Fibroblast of lung (primary cell): ENCODE measurements around the gene PIK3AP1. TPM values are rescaled to one million over a fixed set of nuclear protein-coding genes. Genes with fewer than 3 reads are reported as not detected.

ENCODE experiments used
- DNase-seq, 2 donors: peaks; one replicate each; pipeline versions ENCODE4 v3.0.0 to v3.0.0-alpha.2; 2010; ENCODE audit warnings: low read depth in 2 of 2
- H2AFZ ChIP-seq: 2 replicates; pipeline ENCODE4 v1.5.1; 2012; ENCODE audit warnings: low read length, control low read depth, inconsistent platforms
- H3K27ac ChIP-seq: 2 replicates; pipeline ENCODE4 v1.5.1; 2011; ENCODE audit warnings: low read length, control low read depth; ENCODE audit not compliant: insufficient read depth
- H3K27me3 ChIP-seq: 2 replicates; pipeline ENCODE4 v1.5.1; 2011; ENCODE audit warnings: mild to moderate bottlenecking, low read length; ENCODE audit not compliant: control insufficient read depth, insufficient read depth
- H3K36me3 ChIP-seq: 2 replicates; pipeline ENCODE4 v1.5.1; 2011; ENCODE audit warnings: low read length; ENCODE audit not compliant: control insufficient read depth, insufficient read depth
- H3K4me1 ChIP-seq: 2 replicates; pipeline ENCODE4 v1.5.1; 2011; ENCODE audit warnings: low read length; ENCODE audit not compliant: control insufficient read depth, insufficient read depth; ENCODE audit errors: extremely low read depth
- H3K4me2 ChIP-seq: 2 replicates; pipeline ENCODE4 v1.5.1; 2011; ENCODE audit warnings: low read length, control low read depth; ENCODE audit not compliant: insufficient read depth; ENCODE audit errors: extremely low read depth
- H3K4me3 ChIP-seq, 4 experiments: fragments of 200-600 bp in 1 of 4; sonication (generic) in 1 of 4; replicated peaks in 1 of 4; 2 replicates each; pipeline ENCODE4 v1.5.1; 2011 to 2016; ENCODE audit warnings: low read length in 4 of 4, low read depth in 3 of 4, mild to moderate bottlenecking in 3 of 4, control low read depth in 2 of 4, inconsistent platforms in 1 of 4, mixed read lengths in 1 of 4; ENCODE audit not compliant: insufficient read depth in 1 of 4; ENCODE audit errors: control extremely low read depth in 1 of 4
- H3K79me2 ChIP-seq: 2 replicates; pipeline ENCODE4 v1.5.1; 2012; ENCODE audit warnings: mild to moderate bottlenecking, low read length, inconsistent platforms; ENCODE audit not compliant: control insufficient read depth, insufficient read depth
- H3K9ac ChIP-seq: 2 replicates; pipeline ENCODE4 v1.5.1; 2011; ENCODE audit warnings: mild to moderate bottlenecking, low read length, control low read depth; ENCODE audit not compliant: insufficient read depth
- H3K9me3 ChIP-seq: 2 replicates; pipeline ENCODE4 v1.5.1; 2012; ENCODE audit warnings: low read depth, low read length; ENCODE audit not compliant: control insufficient read depth, insufficient read depth
- H4K20me1 ChIP-seq: 2 replicates; pipeline ENCODE4 v1.5.1; 2011; ENCODE audit warnings: low read length; ENCODE audit not compliant: control insufficient read depth, insufficient read depth; ENCODE audit errors: extremely low read depth
- EZH2 ChIP-seq: IDR thresholded peaks from 2 replicates; pipeline ENCODE4 v1.5.1; 2012; ENCODE audit warnings: low read length, control low read depth, mild to moderate bottlenecking; ENCODE audit errors: missing control alignments
- polyA plus RNA-seq, 2 donors: library from polyadenylated mRNA; depleted of rRNA in 1 of 2; stranded (reverse) in 1 of 2; unstranded in 1 of 2; fragments of >200 nt; gene quantifications; 2 replicates each; pipeline ENCODE4 v1.2.1, GENCODE V29; 2011 to 2012; ENCODE audit warnings: missing spikeins in 1 of 2
- total RNA-seq: library from RNA; depleted of rRNA; stranded (reverse); fragments of >200 nt; gene quantifications from 2 replicates; pipeline ENCODE4 v1.2.1, GENCODE V29; 2014
- TF ChIP-seq, protein P1 (sequence below), 2 donors: IDR thresholded peaks in 1 of 2; conservative IDR thresholded peaks in 1 of 2; 1 replicate in 1 of 2; 2 replicates in 1 of 2; pipeline ENCODE4 v1.5.1; 2011 to 2012; ENCODE audit warnings: low read length in 2 of 2, control low read depth in 1 of 2, inconsistent platforms in 1 of 2, low read depth in 1 of 2, mild to moderate bottlenecking in 1 of 2

PIK3AP1 gene
- total and polyA plus RNA-seq, 2 donors (not counting 1 experiment from before 2014, with no cell fraction given) = 0.17 to 0.24 TPM

- DNase-seq = no peak
- no peak for TF ChIP-seq EZH2
- TF ChIP-seq, protein P1, sequence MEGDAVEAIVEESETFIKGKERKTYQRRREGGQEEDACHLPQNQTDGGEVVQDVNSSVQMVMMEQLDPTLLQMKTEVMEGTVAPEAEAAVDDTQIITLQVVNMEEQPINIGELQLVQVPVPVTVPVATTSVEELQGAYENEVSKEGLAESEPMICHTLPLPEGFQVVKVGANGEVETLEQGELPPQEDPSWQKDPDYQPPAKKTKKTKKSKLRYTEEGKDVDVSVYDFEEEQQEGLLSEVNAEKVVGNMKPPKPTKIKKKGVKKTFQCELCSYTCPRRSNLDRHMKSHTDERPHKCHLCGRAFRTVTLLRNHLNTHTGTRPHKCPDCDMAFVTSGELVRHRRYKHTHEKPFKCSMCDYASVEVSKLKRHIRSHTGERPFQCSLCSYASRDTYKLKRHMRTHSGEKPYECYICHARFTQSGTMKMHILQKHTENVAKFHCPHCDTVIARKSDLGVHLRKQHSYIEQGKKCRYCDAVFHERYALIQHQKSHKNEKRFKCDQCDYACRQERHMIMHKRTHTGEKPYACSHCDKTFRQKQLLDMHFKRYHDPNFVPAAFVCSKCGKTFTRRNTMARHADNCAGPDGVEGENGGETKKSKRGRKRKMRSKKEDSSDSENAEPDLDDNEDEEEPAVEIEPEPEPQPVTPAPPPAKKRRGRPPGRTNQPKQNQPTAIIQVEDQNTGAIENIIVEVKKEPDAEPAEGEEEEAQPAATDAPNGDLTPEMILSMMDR (conservative IDR thresholded peaks at IDR 0.05 in 1 of 2, IDR thresholded peaks at IDR 0.05 in 1 of 2; ENCODE audit: low read depth in 1 of 2, low read length in 2 of 2) = no peak
- no peak overlapping the region for H3K9ac ChIP-seq
- no peak overlapping the region for H3K4me2 ChIP-seq
- no peaks in the 10 kb centered on the region for H3K79me2 ChIP-seq
- no peaks in the 10 kb centered on the region for H3K4me1 ChIP-seq
- no peaks in the 10 kb centered on the region for H3K9me3 ChIP-seq
- H2AFZ ChIP-seq = no peak overlapping the region
- no peak overlapping the region for H3K4me3 ChIP-seq
- no peaks in the 10 kb centered on the region for H4K20me1 ChIP-seq
- no peak overlapping the region for H3K27ac ChIP-seq
- H3K36me3 ChIP-seq = no peaks in the 10 kb centered on the region
- H3K27me3 ChIP-seq = no peaks in the 10 kb centered on the region
Measured at GRCh38 chr10:96711048-96711728, 9.1 kb downstream of the PIK3AP1 start.

- no peaks in the 10 kb centered on the region for H3K27me3 ChIP-seq
- H3K4me2 ChIP-seq = no peak overlapping the region
- no peak overlapping the region for H3K9ac ChIP-seq
- H3K9me3 ChIP-seq = no peaks in the 10 kb centered on the region
- H3K4me1 ChIP-seq = no peaks in the 10 kb centered on the region
- H2AFZ ChIP-seq = no peak overlapping the region
- DNase-seq = no peak
- H4K20me1 ChIP-seq = no peaks in the 10 kb centered on the region
- no peaks in the 10 kb centered on the region for H3K79me2 ChIP-seq
- TF ChIP-seq EZH2 = no peak
- TF ChIP-seq, protein P1 (conservative IDR thresholded peaks at IDR 0.05 in 1 of 2, IDR thresholded peaks at IDR 0.05 in 1 of 2; ENCODE audit: low read depth in 1 of 2, low read length in 2 of 2) = no peak
- H3K27ac ChIP-seq = no peak overlapping the region
- no peak overlapping the region for H3K4me3 ChIP-seq
- no peaks in the 10 kb centered on the region for H3K36me3 ChIP-seq
Measured at GRCh38 chr10:96709525-96709924, 10.8 kb downstream of the PIK3AP1 start.

- no peak overlapping the region for H3K4me2 ChIP-seq
- TF ChIP-seq, protein P1 (conservative IDR thresholded peaks at IDR 0.05 in 1 of 2, IDR thresholded peaks at IDR 0.05 in 1 of 2; ENCODE audit: low read depth in 1 of 2, low read length in 2 of 2) = no peak
- no peak for TF ChIP-seq EZH2
Measured at GRCh38 chr10:96708996-96709395, 11.3 kb downstream of the PIK3AP1 start.

More at GRCh38 chr10:96708996-96709395, 11.3 kb downstream of the PIK3AP1 start:
- no peaks in the 10 kb centered on the region for H3K4me1 ChIP-seq
- H3K4me3 ChIP-seq = no peak overlapping the region
- H4K20me1 ChIP-seq = no peaks in the 10 kb centered on the region
- no peaks in the 10 kb centered on the region for H3K9me3 ChIP-seq
- no peak overlapping the region for H3K27ac ChIP-seq
- DNase-seq = no peak
- no peaks in the 10 kb centered on the region for H3K79me2 ChIP-seq
- no peaks in the 10 kb centered on the region for H3K36me3 ChIP-seq
- no peak overlapping the region for H2AFZ ChIP-seq
- no peak overlapping the region for H3K9ac ChIP-seq
- H3K27me3 ChIP-seq = no peaks in the 10 kb centered on the region
